Mucosa of descending colon (tissue), 3 donors: Measurements from ENCODE around the gene SFMBT2. TPM values are rescaled to one million over a fixed set of nuclear protein-coding genes. Genes with fewer than 3 reads are reported as not detected.

Source experiments
- ATAC-seq: fragments of 200-7000 bp; cut with Tn5 transposase; one replicate; pipeline ENCODE4 v1.9.1; 2020; ENCODE audit warnings: mild to moderate bottlenecking, moderate library complexity
- DNase-seq, 3 donors: peaks; one replicate each; pipeline ENCODE4 v3.0.0-alpha.2; 2020
- H3K36me3 ChIP-seq: fragments of 200-600 bp; one replicate; pipeline ENCODE4 v1.8.0; 2021; ENCODE audit warnings: low read depth, mild to moderate bottlenecking
- H3K4me1 ChIP-seq: fragments of 200-600 bp; one replicate; pipeline ENCODE4 v1.8.0; 2021; ENCODE audit warnings: low read depth, mild to moderate bottlenecking
- H3K4me3 ChIP-seq: fragments of 200-600 bp; one replicate; pipeline ENCODE4 v1.8.0; 2021; ENCODE audit warnings: mild to moderate bottlenecking
- H3K9me3 ChIP-seq: fragments of 200-600 bp; one replicate; pipeline ENCODE4 v1.8.0; 2021; ENCODE audit warnings: mild to moderate bottlenecking
- CTCF ChIP-seq: fragments of 200-600 bp; IDR thresholded peaks from one replicate; pipeline ENCODE4 v1.8.0; 2022; ENCODE audit warnings: antibody characterized with exemption, mild to moderate bottlenecking
- intact Hi-C, 2 donors: fragments of 100-400 bp; cut with DNase I in 1 of 2; cut with micrococcal nuclease in 1 of 2; formaldehyde crosslinking; loops; one replicate each; pipeline versions ENCODE4 v1.11.0 to v1.11.1; 2022; cut with DNase I, micrococcal nuclease
- total RNA-seq, 3 donors: library from RNA; stranded (reverse); fragmentation: NEBNext Ultra II Directional in 2 of 3; extraction: Animal tissue kit (Norgen Biotek cat#: 25700) in 2 of 3; gene quantifications; one replicate each; pipeline versions ENCODE4 v1.2.1 to v1.2.4, GENCODE V29; 2021 to 2023
- donor health status: DM: no; HTN: no; CAD: no; lungs with moderate emphysema.
- donor health status: DM: no; HTN: no; CAD: no.
- donor health status: DM: no; HTN: yes; CAD: no.

The SFMBT2 gene
- total RNA-seq, 3 donors from 2014 or later = 3.9 to 8.8 (median 5.7) TPM

GRCh38 chr10:7311218-7311849 lies 99.5 kb downstream of the SFMBT2 start:
- TF ChIP-seq CTCF = no peak
- H3K36me3 ChIP-seq = no peaks in the 10 kb centered on the region
- no peak overlapping the region for H3K4me3 ChIP-seq
- intact Hi-C loops = no loop called here
- no peaks in the 10 kb centered on the region for H3K9me3 ChIP-seq
- DNase-seq (no peak), ATAC-seq (no peak)
- H3K4me1 ChIP-seq = no peaks in the 10 kb centered on the region

DNA sequence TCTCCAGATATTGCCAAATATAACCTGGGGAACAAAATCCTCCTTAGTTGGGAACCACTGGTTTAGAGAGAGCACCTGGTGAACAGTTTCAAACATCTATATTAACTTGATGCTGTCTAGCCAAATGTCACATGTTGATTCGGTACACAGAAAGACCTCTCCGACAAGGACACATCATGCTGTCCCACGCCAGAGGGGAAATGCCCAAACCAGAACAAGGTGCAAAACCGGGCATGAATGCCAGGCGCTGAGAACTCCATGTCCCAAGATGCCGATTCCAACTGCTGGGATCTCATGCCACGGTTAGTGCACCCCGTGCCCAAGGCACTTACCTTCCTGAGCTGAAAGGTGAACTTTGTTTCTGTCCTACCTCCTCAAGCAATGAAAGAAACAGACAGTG lies 100.8 kb downstream of the SFMBT2 start:
- no peak for TF ChIP-seq CTCF
- ATAC-seq (no peak), DNase-seq (no peak)
- no peaks in the 10 kb centered on the region for H3K36me3 ChIP-seq
- H3K9me3 ChIP-seq = no peaks in the 10 kb centered on the region
- intact Hi-C loops = no loop called here
- H3K4me3 ChIP-seq = no peak overlapping the region
- no peaks in the 10 kb centered on the region for H3K4me1 ChIP-seq

GRCh38 chr10:7308826-7309225 lies 102.0 kb downstream of the SFMBT2 start:
- TF ChIP-seq CTCF = no peak
- Histone ChIP-seq H3K4me1 (no peaks in the 10 kb centered on the region), H3K36me3 (no peaks in the 10 kb centered on the region), H3K4me3 (no peak overlapping the region), H3K9me3 (no peaks in the 10 kb centered on the region)
- no peak for ATAC-seq
- DNase-seq = no peak
- intact Hi-C loops = no loop called here

DNA sequence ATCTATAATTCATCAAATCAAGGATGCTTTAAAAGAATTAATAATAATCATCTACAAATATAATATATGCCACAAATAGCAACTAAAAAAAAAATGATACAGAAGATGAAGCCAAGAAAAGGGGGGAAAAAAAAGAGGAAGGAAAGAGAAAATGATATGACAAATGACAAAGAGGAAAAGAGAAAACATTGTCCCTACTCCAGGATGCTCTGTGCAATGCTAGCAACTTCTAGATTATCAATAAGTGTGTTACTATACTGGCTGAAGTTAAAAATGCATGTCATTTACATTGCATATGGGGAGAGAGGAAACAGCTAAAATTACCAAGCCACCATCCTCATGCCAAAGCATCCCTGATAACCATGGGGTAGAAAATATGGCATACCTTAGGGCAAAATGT lies 104.2 kb downstream of the SFMBT2 start:
- H3K36me3 ChIP-seq = no peaks in the 10 kb centered on the region
- DNase-seq = no peak
- H3K9me3 ChIP-seq = no peaks in the 10 kb centered on the region
- no peak for TF ChIP-seq CTCF
- intact Hi-C loops = no loop called here
- ATAC-seq = no peak
- no peaks in the 10 kb centered on the region for H3K4me1 ChIP-seq
- H3K4me3 ChIP-seq = no peak overlapping the region

GRCh38 chr10:7306147-7306546 lies 104.7 kb downstream of the SFMBT2 start:
- H3K4me3 ChIP-seq = no peak overlapping the region
- no peaks in the 10 kb centered on the region for H3K9me3 ChIP-seq
- DNase-seq = no peak
- intact Hi-C loops = no loop called here
- no peak for ATAC-seq
- H3K4me1 ChIP-seq = no peaks in the 10 kb centered on the region
- TF ChIP-seq CTCF = no peak
- H3K36me3 ChIP-seq = no peaks in the 10 kb centered on the region

DNA sequence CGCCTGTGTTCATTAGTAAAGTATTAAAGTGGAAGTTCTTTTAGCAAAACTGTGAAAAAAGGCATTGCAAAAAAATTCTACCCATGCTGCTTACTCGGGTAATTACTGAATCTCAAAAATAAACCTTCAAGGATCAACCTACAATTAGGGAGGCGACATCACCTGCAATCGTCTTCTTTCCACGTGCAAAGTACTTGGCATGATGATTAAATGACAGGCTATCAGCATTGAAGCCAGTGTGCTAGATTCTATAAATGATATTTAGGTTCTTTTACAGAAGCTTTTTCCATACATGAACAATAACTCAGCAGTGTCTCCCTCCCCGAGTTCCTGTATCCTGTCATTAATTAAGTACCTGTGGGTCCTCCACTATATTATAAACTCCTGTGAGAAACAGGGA lies 105.8 kb downstream of the SFMBT2 start:
- ATAC-seq (no peak), DNase-seq (no peak)
- no peaks in the 10 kb centered on the region for H3K9me3 ChIP-seq
- H3K4me3 ChIP-seq = no peak overlapping the region
- intact Hi-C loops = no loop called here
- H3K36me3 ChIP-seq = no peaks in the 10 kb centered on the region
- H3K4me1 ChIP-seq = no peaks in the 10 kb centered on the region
- TF ChIP-seq CTCF = no peak
